ENCODE measurements around the gene C1orf105.

DNA sequence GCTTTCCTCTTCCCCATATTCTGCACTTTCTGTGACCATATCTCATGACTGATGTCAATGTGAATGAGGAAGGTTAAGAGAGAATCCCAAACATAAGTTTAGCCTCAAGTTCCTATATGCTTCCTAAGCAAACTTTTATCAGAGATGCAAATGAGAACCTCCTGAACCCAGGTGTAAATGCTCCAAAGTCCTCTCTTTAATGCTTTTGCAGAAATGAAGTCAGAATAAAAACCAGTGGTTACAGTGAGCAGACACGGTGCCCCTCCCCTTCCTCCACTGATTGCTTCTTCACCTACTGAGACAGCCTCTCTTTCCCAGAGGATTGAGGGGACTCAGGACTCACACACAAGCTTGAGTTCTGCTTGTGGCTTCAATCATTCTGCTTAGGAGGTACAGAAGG lies 35.0 kb downstream of the C1orf105 start:
- TF ChIP-seq, protein P1, sequence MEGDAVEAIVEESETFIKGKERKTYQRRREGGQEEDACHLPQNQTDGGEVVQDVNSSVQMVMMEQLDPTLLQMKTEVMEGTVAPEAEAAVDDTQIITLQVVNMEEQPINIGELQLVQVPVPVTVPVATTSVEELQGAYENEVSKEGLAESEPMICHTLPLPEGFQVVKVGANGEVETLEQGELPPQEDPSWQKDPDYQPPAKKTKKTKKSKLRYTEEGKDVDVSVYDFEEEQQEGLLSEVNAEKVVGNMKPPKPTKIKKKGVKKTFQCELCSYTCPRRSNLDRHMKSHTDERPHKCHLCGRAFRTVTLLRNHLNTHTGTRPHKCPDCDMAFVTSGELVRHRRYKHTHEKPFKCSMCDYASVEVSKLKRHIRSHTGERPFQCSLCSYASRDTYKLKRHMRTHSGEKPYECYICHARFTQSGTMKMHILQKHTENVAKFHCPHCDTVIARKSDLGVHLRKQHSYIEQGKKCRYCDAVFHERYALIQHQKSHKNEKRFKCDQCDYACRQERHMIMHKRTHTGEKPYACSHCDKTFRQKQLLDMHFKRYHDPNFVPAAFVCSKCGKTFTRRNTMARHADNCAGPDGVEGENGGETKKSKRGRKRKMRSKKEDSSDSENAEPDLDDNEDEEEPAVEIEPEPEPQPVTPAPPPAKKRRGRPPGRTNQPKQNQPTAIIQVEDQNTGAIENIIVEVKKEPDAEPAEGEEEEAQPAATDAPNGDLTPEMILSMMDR (IDR thresholded peaks at IDR 0.05) = no peak
- no peak for TF ChIP-seq POLR2A (IDR thresholded peaks at IDR 0.05)
